Measurements from ENCODE around the gene UBE2O.

GRCh38 chr17:76343106-76343505 lies 109.8 kb downstream of the UBE2O start:
- no peak for TF ChIP-seq CTCF (conservative IDR thresholded peaks at IDR 0.05 in 1 of 2, IDR thresholded peaks at IDR 0.05 in 1 of 2; ENCODE audit: low read depth in 1 of 2, low read length in 2 of 2)
- no peak for TF ChIP-seq EZH2 (IDR thresholded peaks at IDR 0.05; ENCODE audit: low read length, missing control alignments)

All from fibroblast of lung (primary cell).